Astrocyte of the spinal cord (primary cell): ENCODE measurements around the gene CUEDC1.

Experiments used
- DNase-seq: peaks from one replicate; pipeline ENCODE4 v3.0.0; 2011; ENCODE audit warnings: low read depth, low spot score
- H3K4me3 ChIP-seq: 2 replicates; pipeline ENCODE4 v1.5.1; 2011; ENCODE audit warnings: low read depth, mild to moderate bottlenecking, low read length, moderate library complexity
- in situ Hi-C: cut with HindIII; loops from 2 replicates; pipeline ENCODE4 v1.10.0; 2017; ENCODE audit warnings: low sequenced_read_pairs
- TF ChIP-seq, protein P1 (sequence below): IDR thresholded peaks from 2 replicates; pipeline ENCODE4 v1.5.1; 2012; ENCODE audit warnings: low read depth, mild to moderate bottlenecking, low read length, inconsistent platforms

The CUEDC1 gene

DNA sequence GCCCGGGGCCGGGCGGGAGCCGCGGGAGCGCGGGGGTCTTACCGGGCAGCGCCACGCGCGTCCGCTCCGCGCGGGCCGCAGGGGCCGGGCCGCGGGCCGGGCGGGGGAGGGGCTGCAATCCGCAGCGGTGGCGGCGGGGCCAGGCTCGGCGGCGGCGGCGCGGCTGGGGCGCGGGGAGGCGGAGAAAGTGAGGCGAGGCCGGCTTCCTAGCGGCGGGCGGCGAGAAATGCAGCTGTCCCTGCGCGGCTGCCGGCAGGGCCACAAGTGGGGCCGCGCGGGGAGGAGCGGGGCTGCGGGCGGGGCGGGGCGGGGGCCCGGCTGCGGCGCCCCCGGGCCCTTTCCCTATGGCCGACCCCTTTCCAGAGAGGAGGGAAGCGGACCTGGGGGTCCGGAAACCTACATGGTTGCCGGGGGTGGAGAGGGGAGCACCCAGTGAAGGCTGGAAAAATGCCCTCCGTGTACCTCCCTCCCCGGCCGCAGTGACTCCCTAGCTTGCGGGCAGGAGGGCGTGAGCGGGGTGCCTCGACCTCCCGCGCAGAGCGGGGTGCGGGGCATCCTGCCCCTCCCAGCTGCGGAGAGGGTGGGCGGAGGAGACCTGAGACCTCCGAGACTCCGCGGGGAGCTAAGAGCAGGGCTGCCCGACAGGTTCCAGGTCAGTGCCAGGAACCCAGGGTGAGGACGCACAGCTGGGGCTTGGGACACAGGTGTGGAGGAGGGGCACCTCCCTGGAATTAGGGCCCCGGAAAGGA is at the start of gene CUEDC1:
Gene CUEDC1 (minus strand): TSS at position 230 of the 749 bp plus-strand sequence. CDS start 69,848 bp downstream, outside the sequence.
- in situ Hi-C loops: no loop called here
- peak within 1 kb of the TSS; percentile 61 for H3K4me3 ChIP-seq
- TF ChIP-seq, protein P1, sequence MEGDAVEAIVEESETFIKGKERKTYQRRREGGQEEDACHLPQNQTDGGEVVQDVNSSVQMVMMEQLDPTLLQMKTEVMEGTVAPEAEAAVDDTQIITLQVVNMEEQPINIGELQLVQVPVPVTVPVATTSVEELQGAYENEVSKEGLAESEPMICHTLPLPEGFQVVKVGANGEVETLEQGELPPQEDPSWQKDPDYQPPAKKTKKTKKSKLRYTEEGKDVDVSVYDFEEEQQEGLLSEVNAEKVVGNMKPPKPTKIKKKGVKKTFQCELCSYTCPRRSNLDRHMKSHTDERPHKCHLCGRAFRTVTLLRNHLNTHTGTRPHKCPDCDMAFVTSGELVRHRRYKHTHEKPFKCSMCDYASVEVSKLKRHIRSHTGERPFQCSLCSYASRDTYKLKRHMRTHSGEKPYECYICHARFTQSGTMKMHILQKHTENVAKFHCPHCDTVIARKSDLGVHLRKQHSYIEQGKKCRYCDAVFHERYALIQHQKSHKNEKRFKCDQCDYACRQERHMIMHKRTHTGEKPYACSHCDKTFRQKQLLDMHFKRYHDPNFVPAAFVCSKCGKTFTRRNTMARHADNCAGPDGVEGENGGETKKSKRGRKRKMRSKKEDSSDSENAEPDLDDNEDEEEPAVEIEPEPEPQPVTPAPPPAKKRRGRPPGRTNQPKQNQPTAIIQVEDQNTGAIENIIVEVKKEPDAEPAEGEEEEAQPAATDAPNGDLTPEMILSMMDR: peak; percentile 30
- peak; percentile 47 for DNase-seq

- no peak for DNase-seq
- TF ChIP-seq, protein P1: no peak
- no peak overlapping the region for H3K4me3 ChIP-seq
- in situ Hi-C loops: no loop called here
Measured at GRCh38 chr17:58004060-58004459, 48.8 kb upstream of the CUEDC1 start.

GRCh38 chr17:58002973-58003372 is 47.8 kb upstream of the CUEDC1 start:
- DNase-seq: no peak
- in situ Hi-C loops: no loop called here
- H3K4me3 ChIP-seq: no peak overlapping the region
- TF ChIP-seq, protein P1: no peak

- no peak overlapping the region for H3K4me3 ChIP-seq
- TF ChIP-seq, protein P1: no peak
- in situ Hi-C loops: no loop called here
- no peak for DNase-seq
Measured at GRCh38 chr17:58002154-58002948, 47.1 kb upstream of the CUEDC1 start.

- TF ChIP-seq, protein P1: no peak
- no peak overlapping the region for H3K4me3 ChIP-seq
- DNase-seq: no peak
- in situ Hi-C loops: no loop called here
Measured at GRCh38 chr17:58001461-58002124, 46.4 kb upstream of the CUEDC1 start.

- in situ Hi-C loops: no loop called here
- TF ChIP-seq, protein P1: peak; percentile 71
- DNase-seq: peak; percentile 83
- H3K4me3 ChIP-seq: no peak overlapping the region
Measured at GRCh38 chr17:57999496-58000017, 44.3 kb upstream of the CUEDC1 start.
